Measurements from ENCODE around the gene HUS1.
A peak's percentile ranks its signal among the peaks of the same experiment; 100 is the strongest.

HUS1 gene

DNA sequence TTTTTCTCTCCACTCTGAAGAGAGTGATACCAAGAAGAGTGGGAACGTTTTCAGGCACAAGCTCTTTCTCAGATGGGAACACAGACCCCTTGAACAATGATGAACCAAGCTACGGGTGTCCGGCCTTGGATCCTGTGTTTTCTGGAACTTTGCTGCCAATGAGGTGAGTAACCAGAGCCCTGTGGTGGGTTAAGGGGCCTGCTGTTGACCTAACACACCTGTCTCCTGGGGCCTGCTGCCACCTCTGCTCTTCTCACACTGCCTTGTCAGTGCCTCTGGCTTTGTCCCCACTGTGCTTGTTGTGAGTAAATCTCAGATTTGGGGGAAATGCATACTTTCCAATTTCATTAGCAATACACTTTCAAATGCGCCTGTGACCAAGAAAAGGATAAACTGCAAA lies 29.7 kb downstream of the HUS1 start:
- Histone ChIP-seq H3K36me3 (replicated peaks; ENCODE audit: insufficient read depth, low read length) (peaks cover 2% of the 10 kb centered on the region; the same call in 1 of the 2 replicates), H4K20me1 (ENCODE audit: insufficient read depth, low read length) (no peaks in the 10 kb centered on the region), H3F3A (ENCODE audit: insufficient read depth, low read length) (peaks cover 18% of the 10 kb centered on the region), H3K27ac (ENCODE audit: low read length) (no peak overlapping the region), H3K4me2 (ENCODE audit: low read depth, low read length) (no peak overlapping the region), H3K4me1 (ENCODE audit: low read length) (peaks cover 37% of the 10 kb centered on the region), H3K4me3 (ENCODE audit: low read length) (no peak overlapping the region), H3K27me3 (replicated peaks; ENCODE audit: insufficient read depth, low read length) (no peaks in the 10 kb centered on the region), H3K79me2 (ENCODE audit: low read length) (no peaks in the 10 kb centered on the region), H2AFZ (ENCODE audit: low read length) (0 out of 2 replicates have a peak overlapping the region, but pooled peaks have one; percentile 2), H3K9me3 (replicated peaks; ENCODE audit: insufficient read depth, low read length) (no peaks in the 10 kb centered on the region), H3K9me2 (replicated peaks; ENCODE audit: insufficient read depth, low read length) (no peaks in the 10 kb centered on the region), H3K9ac (ENCODE audit: low read length) (no peak overlapping the region)
- no peak for DNase-seq
- no peak for TF ChIP-seq EZH2phosphoT487 (IDR thresholded peaks at IDR 0.05; ENCODE audit: low read length)
- TF ChIP-seq, protein P1, sequence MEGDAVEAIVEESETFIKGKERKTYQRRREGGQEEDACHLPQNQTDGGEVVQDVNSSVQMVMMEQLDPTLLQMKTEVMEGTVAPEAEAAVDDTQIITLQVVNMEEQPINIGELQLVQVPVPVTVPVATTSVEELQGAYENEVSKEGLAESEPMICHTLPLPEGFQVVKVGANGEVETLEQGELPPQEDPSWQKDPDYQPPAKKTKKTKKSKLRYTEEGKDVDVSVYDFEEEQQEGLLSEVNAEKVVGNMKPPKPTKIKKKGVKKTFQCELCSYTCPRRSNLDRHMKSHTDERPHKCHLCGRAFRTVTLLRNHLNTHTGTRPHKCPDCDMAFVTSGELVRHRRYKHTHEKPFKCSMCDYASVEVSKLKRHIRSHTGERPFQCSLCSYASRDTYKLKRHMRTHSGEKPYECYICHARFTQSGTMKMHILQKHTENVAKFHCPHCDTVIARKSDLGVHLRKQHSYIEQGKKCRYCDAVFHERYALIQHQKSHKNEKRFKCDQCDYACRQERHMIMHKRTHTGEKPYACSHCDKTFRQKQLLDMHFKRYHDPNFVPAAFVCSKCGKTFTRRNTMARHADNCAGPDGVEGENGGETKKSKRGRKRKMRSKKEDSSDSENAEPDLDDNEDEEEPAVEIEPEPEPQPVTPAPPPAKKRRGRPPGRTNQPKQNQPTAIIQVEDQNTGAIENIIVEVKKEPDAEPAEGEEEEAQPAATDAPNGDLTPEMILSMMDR (IDR thresholded peaks at IDR 0.05; ENCODE audit: low read length), result no peak
- no peak for TF ChIP-seq EZH2 (optimal IDR thresholded peaks at IDR 0.05; ENCODE audit: low read depth, low read length)

DNA sequence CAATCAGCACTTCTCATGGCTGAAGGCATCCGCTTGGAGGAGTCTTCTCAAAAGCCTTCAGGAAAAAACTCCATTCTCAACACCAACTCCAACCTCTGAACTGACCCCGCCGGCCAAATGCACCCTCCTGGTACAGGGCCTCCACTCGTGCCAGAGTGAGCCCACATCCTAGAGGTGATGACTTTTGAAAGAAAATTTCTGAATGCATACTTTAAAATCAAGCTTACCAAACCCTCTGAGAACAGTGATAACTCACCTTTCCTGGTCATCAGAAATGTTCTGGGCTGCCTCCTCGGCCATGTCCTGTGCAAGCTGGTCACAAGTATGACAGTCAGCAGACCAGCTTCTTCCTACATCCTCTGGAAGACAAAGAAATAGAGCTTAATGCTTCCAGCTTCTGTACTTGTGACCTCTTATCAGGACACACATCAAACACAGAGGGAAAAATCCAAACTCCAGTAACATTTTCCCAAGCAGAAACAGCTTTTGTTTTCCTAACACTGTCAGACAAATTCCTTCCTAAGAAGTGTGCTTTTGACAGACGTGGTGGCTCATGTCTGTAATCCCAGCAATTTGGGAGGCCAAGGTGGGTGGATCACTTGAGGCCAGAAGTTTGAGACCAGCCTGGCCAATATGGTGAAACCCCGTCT lies 31.1 kb downstream of the HUS1 start, which contains the start of gene PKD1L1:
Gene PKD1L1, minus strand, starts transcription at position 326 of the 650 bp plus-strand sequence. Its CDS starts 26 bp downstream, at position 300.
- Histone ChIP-seq H3K36me3 (replicated peaks; ENCODE audit: insufficient read depth, low read length) (no peaks in the 10 kb centered on the region), H3K9ac (ENCODE audit: low read length) (no peak within 1 kb of the TSS), H3K79me2 (ENCODE audit: low read length) (no peaks in the 10 kb centered on the region)

DNA sequence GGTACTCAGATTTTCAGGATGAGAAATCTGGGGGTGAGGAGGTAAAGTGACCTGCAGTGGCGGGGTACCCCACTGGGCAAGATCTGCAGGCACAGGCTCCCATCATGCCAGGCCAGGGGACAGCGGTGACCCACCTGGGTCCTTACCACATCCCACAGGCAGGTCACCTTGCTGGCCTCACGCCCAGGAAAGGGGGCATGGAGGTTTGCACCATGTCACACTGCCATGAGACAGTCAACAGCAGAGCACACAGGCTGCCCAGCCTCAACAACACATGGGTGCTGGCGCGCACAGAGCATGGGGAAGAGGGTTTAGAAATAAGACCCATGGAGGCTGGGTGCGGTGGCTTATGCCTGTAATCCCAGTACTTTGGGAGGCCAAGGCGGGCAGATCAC lies 32.1 kb downstream of the HUS1 start:
- no peaks in the 10 kb centered on the region for H3K36me3 ChIP-seq (replicated peaks; ENCODE audit: insufficient read depth, low read length)
- peaks cover 26% of the 10 kb centered on the region for H3K4me1 ChIP-seq (ENCODE audit: low read length)
- H3K27me3 ChIP-seq (replicated peaks; ENCODE audit: insufficient read depth, low read length), result no peaks in the 10 kb centered on the region
- no peaks in the 10 kb centered on the region for H3K79me2 ChIP-seq (ENCODE audit: low read length)
- no peaks in the 10 kb centered on the region for H4K20me1 ChIP-seq (ENCODE audit: insufficient read depth, low read length)
- H3K27ac ChIP-seq (ENCODE audit: low read length), result no peak overlapping the region
- H2AFZ ChIP-seq (ENCODE audit: low read length), result no peak overlapping the region
- H3K4me3 ChIP-seq (ENCODE audit: low read length), result no peak overlapping the region
- no peak for DNase-seq
- no peaks in the 10 kb centered on the region for H3K9me2 ChIP-seq (replicated peaks; ENCODE audit: insufficient read depth, low read length)
- no peaks in the 10 kb centered on the region for H3K9me3 ChIP-seq (replicated peaks; ENCODE audit: insufficient read depth, low read length)
- peaks cover 18% of the 10 kb centered on the region for H3F3A ChIP-seq (ENCODE audit: insufficient read depth, low read length)
- H3K9ac ChIP-seq (ENCODE audit: low read length), result no peak overlapping the region
- TF ChIP-seq, protein P1 (IDR thresholded peaks at IDR 0.05; ENCODE audit: low read length), result no peak
- TF ChIP-seq EZH2phosphoT487 (IDR thresholded peaks at IDR 0.05; ENCODE audit: low read length), result no peak
- no peak for TF ChIP-seq EZH2 (optimal IDR thresholded peaks at IDR 0.05; ENCODE audit: low read depth, low read length)
- no peak overlapping the region for H3K4me2 ChIP-seq (ENCODE audit: low read depth, low read length)

More for the DNA sequence above, 31.1 kb downstream of the HUS1 start, which contains the start of gene PKD1L1:
- no peak for DNase-seq
- Histone ChIP-seq H3K4me3 (ENCODE audit: low read length) (no peak within 1 kb of the TSS), H2AFZ (ENCODE audit: low read length) (no peak within 1 kb of the TSS), H3F3A (ENCODE audit: insufficient read depth, low read length) (peaks cover 18% of the 10 kb centered on the region), H3K9me2 (replicated peaks; ENCODE audit: insufficient read depth, low read length) (no peaks in the 10 kb centered on the region), H3K4me1 (ENCODE audit: low read length) (peaks cover 31% of the 10 kb centered on the region), H3K4me2 (ENCODE audit: low read depth, low read length) (no peak within 1 kb of the TSS), H3K27me3 (replicated peaks; ENCODE audit: insufficient read depth, low read length) (no peaks in the 10 kb centered on the region), H4K20me1 (ENCODE audit: insufficient read depth, low read length) (no peaks in the 10 kb centered on the region), H3K27ac (ENCODE audit: low read length) (no peak within 1 kb of the TSS), H3K9me3 (replicated peaks; ENCODE audit: insufficient read depth, low read length) (no peaks in the 10 kb centered on the region)
- no peak for TF ChIP-seq EZH2phosphoT487 (IDR thresholded peaks at IDR 0.05; ENCODE audit: low read length)
- no peak for TF ChIP-seq EZH2 (optimal IDR thresholded peaks at IDR 0.05; ENCODE audit: low read depth, low read length)
- TF ChIP-seq, protein P1 (IDR thresholded peaks at IDR 0.05; ENCODE audit: low read length), result no peak
